GM23338 (cell line): ENCODE measurements around the gene SERPINE2. TPM values are rescaled to one million over a fixed set of nuclear protein-coding genes. Genes with fewer than 3 reads are reported as not detected.

ENCODE experiments used
- EZH2 ChIP-seq: fragments of 200-600 bp; sonication (generic); IDR thresholded peaks from one replicate; pipeline ENCODE4 v1.8.0; 2017; ENCODE audit warnings: antibody characterized with exemption, mild to moderate bottlenecking, low read depth; ENCODE audit not compliant: unreplicated experiment
- EZH2phosphoT487 ChIP-seq: fragments of 200-600 bp; sonication (generic); IDR thresholded peaks from one replicate; pipeline ENCODE4 v1.8.1; 2018; ENCODE audit warnings: antibody characterized with exemption; ENCODE audit not compliant: unreplicated experiment
- NANOG ChIP-seq: IDR thresholded peaks from 2 replicates; pipeline ENCODE4 v1.6.1; 2016; ENCODE audit warnings: antibody characterized with exemption, borderline replicate concordance
- POLR2AphosphoS5 ChIP-seq: IDR thresholded peaks from 2 replicates; pipeline ENCODE4 v1.6.1; 2016; ENCODE audit warnings: antibody characterized with exemption, low read depth
- ZNF114 ChIP-seq: fragments of 250-450 bp; sonication (Bioruptor Pico); IDR thresholded peaks from 2 replicates; pipeline ENCODE4 v1.5.0; 2020; ENCODE audit warnings: mild to moderate bottlenecking, moderate library complexity
- ZNF462 ChIP-seq: fragments of 250-450 bp; sonication (Bioruptor Pico); IDR thresholded peaks from 2 replicates; pipeline ENCODE4 v1.5.0; 2020; ENCODE audit warnings: mild to moderate bottlenecking, moderate library complexity
- polyA plus RNA-seq: library from polyadenylated mRNA; unstranded; fragments of >200 nt; fragmentation: Nextera tagmentation; extraction: Ambion mirVana; gene quantifications from 2 replicates; pipeline ENCODE4 v1.2.1, GENCODE V29; 2016
- total RNA-seq: library from RNA; depleted of rRNA; stranded (reverse); fragments of >200 nt; shearing (Covaris generic); gene quantifications from 2 replicates; pipeline ENCODE4 v1.2.3, GENCODE V29; 2014
- TF ChIP-seq, protein P1 (sequence below), 2 experiments: fragments of 200-600 bp in 1 of 2; sonication (generic) in 1 of 2; conservative IDR thresholded peaks; 2 replicates each; pipeline versions ENCODE4 v1.5.1 to v1.6.1; 2016 to 2017; ENCODE audit warnings: antibody characterized with exemption in 2 of 2, low read depth in 2 of 2, mild to moderate bottlenecking in 2 of 2, moderate library complexity in 1 of 2

The SERPINE2 gene
- total and polyA plus RNA-seq, 2 experiments from 2014 or later, result 38.6 to 44.2 TPM

DNA sequence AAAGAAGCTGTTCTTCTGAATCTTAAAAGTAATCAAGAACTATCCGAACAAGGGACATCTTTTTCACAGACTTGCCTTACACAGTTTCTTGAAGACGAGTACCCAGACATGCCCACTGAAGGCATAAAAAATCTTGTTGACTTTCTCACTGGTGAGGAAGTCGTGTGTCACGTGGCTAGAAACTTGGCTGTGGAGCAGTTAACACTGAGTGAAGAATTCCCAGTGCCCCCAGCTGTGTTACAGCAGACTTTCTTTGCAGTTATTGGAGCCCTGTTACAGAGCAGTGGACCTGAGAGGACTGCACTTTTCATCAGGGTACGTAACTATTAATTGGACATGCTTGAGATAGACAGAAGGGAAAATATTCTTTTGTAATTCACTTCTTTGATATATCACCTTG, 79.4 kb downstream of the SERPINE2 start (continued):
- TF ChIP-seq ZNF462 (no peak), EZH2 (no peak), EZH2phosphoT487 (no peak), NANOG (no peak), POLR2AphosphoS5 (no peak), ZNF114 (CRISPR knock-in tag) (no peak)
- TF ChIP-seq, protein P1, sequence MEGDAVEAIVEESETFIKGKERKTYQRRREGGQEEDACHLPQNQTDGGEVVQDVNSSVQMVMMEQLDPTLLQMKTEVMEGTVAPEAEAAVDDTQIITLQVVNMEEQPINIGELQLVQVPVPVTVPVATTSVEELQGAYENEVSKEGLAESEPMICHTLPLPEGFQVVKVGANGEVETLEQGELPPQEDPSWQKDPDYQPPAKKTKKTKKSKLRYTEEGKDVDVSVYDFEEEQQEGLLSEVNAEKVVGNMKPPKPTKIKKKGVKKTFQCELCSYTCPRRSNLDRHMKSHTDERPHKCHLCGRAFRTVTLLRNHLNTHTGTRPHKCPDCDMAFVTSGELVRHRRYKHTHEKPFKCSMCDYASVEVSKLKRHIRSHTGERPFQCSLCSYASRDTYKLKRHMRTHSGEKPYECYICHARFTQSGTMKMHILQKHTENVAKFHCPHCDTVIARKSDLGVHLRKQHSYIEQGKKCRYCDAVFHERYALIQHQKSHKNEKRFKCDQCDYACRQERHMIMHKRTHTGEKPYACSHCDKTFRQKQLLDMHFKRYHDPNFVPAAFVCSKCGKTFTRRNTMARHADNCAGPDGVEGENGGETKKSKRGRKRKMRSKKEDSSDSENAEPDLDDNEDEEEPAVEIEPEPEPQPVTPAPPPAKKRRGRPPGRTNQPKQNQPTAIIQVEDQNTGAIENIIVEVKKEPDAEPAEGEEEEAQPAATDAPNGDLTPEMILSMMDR (conservative IDR thresholded peaks at IDR 0.05; ENCODE audit: low read depth in 2 of 2), result no peak
